Lung (tissue), 12 donors: ENCODE data around the gene TBC1D22A. TPM values are rescaled to one million over a fixed set of nuclear protein-coding genes. Genes with fewer than 3 reads are reported as not detected.

Experiments used
- ATAC-seq: fragments of 200-7000 bp; cut with Tn5 transposase; one replicate; pipeline ENCODE4 v1.9.1; 2020; ENCODE audit warnings: moderate number of reproducible peaks; ENCODE audit not compliant: insufficient read depth, low FRiP score
- DNase-seq, 3 donors: peaks; one replicate each; pipeline ENCODE4 v3.0.0-alpha.2; 2013 to 2017
- H3K27ac ChIP-seq, 2 donors: one replicate each; pipeline ENCODE4 v1.5.1; 2013; ENCODE audit warnings: mild to moderate bottlenecking in 2 of 2, moderate library complexity in 2 of 2, control low read depth in 1 of 2, inconsistent platforms in 1 of 2, low read depth in 1 of 2, low read length in 1 of 2
- H3K27me3 ChIP-seq, 3 donors: one replicate each; pipeline ENCODE4 v1.5.1; 2013; ENCODE audit warnings: low read length in 2 of 3; ENCODE audit not compliant: control insufficient read depth in 3 of 3, insufficient read depth in 3 of 3
- H3K36me3 ChIP-seq, 4 donors: one replicate each; pipeline ENCODE4 v1.5.1; 2013; ENCODE audit warnings: low read length in 4 of 4, mild to moderate bottlenecking in 1 of 4, moderate library complexity in 1 of 4; ENCODE audit not compliant: control insufficient read depth in 4 of 4, insufficient read depth in 4 of 4
- H3K4me1 ChIP-seq, 5 donors: one replicate each; pipeline ENCODE4 v1.5.1; 2013; ENCODE audit warnings: low read length in 5 of 5, mild to moderate bottlenecking in 2 of 5, moderate library complexity in 1 of 5; ENCODE audit not compliant: control insufficient read depth in 5 of 5, insufficient read depth in 5 of 5
- H3K4me3 ChIP-seq: one replicate; pipeline ENCODE4 v1.5.1; 2013; ENCODE audit warnings: mild to moderate bottlenecking, control low read depth, moderate library complexity
- H3K9ac ChIP-seq, 2 donors: one replicate each; pipeline ENCODE4 v1.5.1; 2013; ENCODE audit warnings: low read length in 2 of 2, control low read depth in 1 of 2; ENCODE audit not compliant: insufficient read depth in 1 of 2
- H3K9me3 ChIP-seq, 4 donors: one replicate each; pipeline ENCODE4 v1.5.1; 2013; ENCODE audit warnings: low read length in 3 of 4, mild to moderate bottlenecking in 1 of 4, moderate library complexity in 1 of 4; ENCODE audit not compliant: control insufficient read depth in 4 of 4, insufficient read depth in 3 of 4
- CTCF ChIP-seq: IDR thresholded peaks from 2 replicates; pipeline ENCODE4 v1.5.1; 2012; ENCODE audit warnings: mild to moderate bottlenecking; ENCODE audit errors: control extremely low read depth, extremely low read depth
- WGBS, 2 donors: extraction: QIAGEN DNeasy Blood & Tissue Kit; methylation state at CpG; one replicate each; pipeline ENCODE4 v1.1.7; 2013; 5-methylcytosine and 5-hydroxymethylcytosine counted together
- polyA plus RNA-seq, 2 donors: library from polyadenylated mRNA; stranded (reverse); fragments of 200-250 nt; gene quantifications; one replicate each; pipeline ENCODE4 v1.2.1, GENCODE V29; 2013
- total RNA-seq, 2 donors: library from RNA; depleted of rRNA in 1 of 2; stranded (reverse); fragments of >200 nt in 1 of 2; gene quantifications; one replicate each; pipeline ENCODE4 v1.2.1, GENCODE V29; 2014 to 2021
- donor health status: control.
- donor health status: control.
- donor health status: Bipolar disorder and iron deficiency.
- donor health status: healthy.
- donor health status: DM: yes; HTN: yes; CAD: no.

TBC1D22A gene
- total and polyA plus RNA-seq, 4 donors = 20.2 to 38.4 (median 21.0) TPM

- 96 to 98% methylated on average over 2 of the region's 2 CpGs for WGBS, 2 donors
- H3K4me3 ChIP-seq = no peak overlapping the region
- ATAC-seq = no peak
- H3K27me3 ChIP-seq = no peaks in the 10 kb centered on the region
- no peak for TF ChIP-seq CTCF
- no peak overlapping the region for H3K27ac ChIP-seq
- H3K4me1 ChIP-seq = no peaks in the 10 kb centered on the region
- DNase-seq = no peak
- H3K9ac ChIP-seq = no peak overlapping the region
- peaks cover 0 to 5% (median 0%) of the 10 kb centered on the region in 4 donors for H3K36me3 ChIP-seq
- peaks cover 0 to 5% (median 4%) of the 10 kb centered on the region in 4 donors for H3K9me3 ChIP-seq
These were observed 314.3 kb downstream of the TBC1D22A start for GRCh38 chr22:47076758-47077157.

GRCh38 chr22:47080100-47080499 lies 317.6 kb downstream of the TBC1D22A start:
- 65% methylated on average over 3 of the region's 3 CpGs for WGBS, 2 donors
- Histone ChIP-seq H3K27me3 (no peaks in the 10 kb centered on the region), H3K9ac (no peak overlapping the region), H3K36me3 (no peaks in the 10 kb centered on the region), H3K27ac (no peak overlapping the region), H3K4me1 (no peaks in the 10 kb centered on the region), H3K9me3 (peaks cover 0 to 4% (median 2%) of the 10 kb centered on the region in 4 donors), H3K4me3 (no peak overlapping the region)
- ATAC-seq (no peak), DNase-seq (no peak)
- TF ChIP-seq CTCF = no peak

DNA sequence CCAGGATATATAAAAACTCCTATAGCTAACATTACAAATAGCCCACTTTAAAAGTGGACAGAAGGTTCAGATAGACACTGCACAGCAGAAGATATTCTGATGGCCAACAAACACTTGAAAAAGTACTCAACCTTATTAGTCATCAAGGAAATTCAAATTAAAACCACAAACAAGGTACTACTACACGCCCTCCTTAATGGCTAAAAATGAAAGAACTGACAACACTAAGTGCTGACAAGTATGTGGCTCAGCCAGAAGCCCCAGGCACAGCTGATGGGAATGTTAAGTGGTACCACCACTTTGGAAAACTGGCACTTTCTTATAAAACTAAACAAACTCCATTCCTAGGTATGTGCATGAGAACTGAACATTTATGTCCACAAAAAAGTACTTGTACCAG lies 320.1 kb downstream of the TBC1D22A start:
- no peak overlapping the region for H3K27ac ChIP-seq
- ATAC-seq (no peak), DNase-seq (no peak)
- peaks cover 0 to 4% (median 0%) of the 10 kb centered on the region in 4 donors for H3K9me3 ChIP-seq
- H3K4me1 ChIP-seq = peaks cover 0 to 1% (median 0%) of the 10 kb centered on the region in 5 donors
- H3K9ac ChIP-seq = no peak overlapping the region
- H3K27me3 ChIP-seq = no peaks in the 10 kb centered on the region
- no peaks in the 10 kb centered on the region for H3K36me3 ChIP-seq
- WGBS, 2 donors = 74 to 76% methylated on average over 1 of the region's 1 CpG
- no peak overlapping the region for H3K4me3 ChIP-seq
- TF ChIP-seq CTCF = no peak

DNA sequence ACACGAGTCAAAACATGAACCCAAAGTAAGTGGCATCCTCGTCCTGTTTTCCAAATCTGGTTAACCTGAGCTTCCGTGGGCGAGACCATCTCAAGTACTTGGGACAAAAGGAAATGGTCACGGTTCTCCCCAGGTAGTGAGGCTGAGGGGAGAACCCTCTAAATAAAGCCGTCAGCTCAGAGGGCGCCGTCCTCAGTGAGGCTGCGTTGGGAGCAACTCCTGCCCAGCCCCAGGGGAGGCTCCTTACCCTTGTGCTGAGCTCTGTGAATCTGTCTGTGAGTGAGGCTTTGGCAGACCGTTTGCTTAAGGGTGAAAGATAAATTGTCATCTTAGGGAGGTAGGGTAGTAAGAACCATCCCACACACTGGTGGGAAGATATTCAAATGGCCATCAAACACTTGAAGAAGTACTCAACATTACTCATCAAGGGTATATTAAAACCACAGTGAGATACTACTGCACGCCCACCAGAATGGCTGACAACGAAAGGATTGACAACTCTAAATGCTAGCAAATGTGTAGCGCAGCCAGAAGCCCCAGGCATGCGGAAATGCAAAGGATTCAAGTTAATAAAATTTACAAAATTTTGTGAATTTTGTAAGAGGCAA lies 321.0 kb downstream of the TBC1D22A start:
- no peaks in the 10 kb centered on the region for H3K27me3 ChIP-seq
- H3K36me3 ChIP-seq = no peaks in the 10 kb centered on the region
- 93 to 98% methylated on average over 14 of the region's 14 CpGs for WGBS, 2 donors
- H3K9me3 ChIP-seq = peaks cover 0 to 4% (median 0%) of the 10 kb centered on the region in 4 donors
- no peak overlapping the region for H3K9ac ChIP-seq
- DNase-seq (no peak), ATAC-seq (no peak)
- H3K4me1 ChIP-seq = peaks cover 0 to 1% (median 0%) of the 10 kb centered on the region in 5 donors
- no peak overlapping the region for H3K27ac ChIP-seq
- H3K4me3 ChIP-seq = no peak overlapping the region
- TF ChIP-seq CTCF = no peak
